Trophoblast cell (in vitro differentiated cells and primary cell): Measurements from ENCODE around the gene KCNJ8.

ENCODE experiments used
- DNase-seq, 2 donors: peaks; one replicate each; pipeline ENCODE4 v3.0.0-alpha.2; 2016
- H2AFZ ChIP-seq: 2 replicates; pipeline ENCODE4 v1.6.1; 2013; ENCODE audit warnings: low read length, moderate library complexity, mild to moderate bottlenecking; ENCODE audit not compliant: insufficient read depth, poor library complexity
- H2AK5ac ChIP-seq: 2 replicates; pipeline ENCODE4 v1.6.1; 2013; ENCODE audit warnings: mild to moderate bottlenecking, low read length
- H2BK120ac ChIP-seq: 2 replicates; pipeline ENCODE4 v1.6.1; 2013; ENCODE audit warnings: low read length, mild to moderate bottlenecking, moderate library complexity; ENCODE audit not compliant: insufficient read depth, poor library complexity
- H2BK12ac ChIP-seq: 2 replicates; pipeline ENCODE4 v1.6.1; 2013; ENCODE audit warnings: mild to moderate bottlenecking, low read length, moderate library complexity
- H2BK5ac ChIP-seq: 2 replicates; pipeline ENCODE4 v1.6.1; 2013; ENCODE audit warnings: low read length, low read depth, moderate library complexity, mild to moderate bottlenecking; ENCODE audit not compliant: poor library complexity
- H3K14ac ChIP-seq: 2 replicates; pipeline ENCODE4 v1.6.1; 2013; ENCODE audit warnings: mild to moderate bottlenecking, low read length
- H3K18ac ChIP-seq: 2 replicates; pipeline ENCODE4 v1.6.1; 2013; ENCODE audit warnings: mild to moderate bottlenecking, low read length
- H3K23ac ChIP-seq: 2 replicates; pipeline ENCODE4 v1.6.1; 2013; ENCODE audit warnings: low read length
- H3K27ac ChIP-seq: 2 replicates; pipeline ENCODE4 v1.5.1; 2013; ENCODE audit warnings: low read depth, mild to moderate bottlenecking, inconsistent platforms, low read length, moderate library complexity
- H3K27me3 ChIP-seq: 2 replicates; pipeline ENCODE4 v1.6.1; 2013; ENCODE audit warnings: inconsistent platforms, mild to moderate bottlenecking, low read length, moderate library complexity; ENCODE audit not compliant: insufficient read depth
- H3K36me3 ChIP-seq, 2 experiments: 1 replicate in 1 of 2; 2 replicates in 1 of 2; pipeline ENCODE4 v1.6.1; 2013; ENCODE audit warnings: low read length in 2 of 2, mild to moderate bottlenecking in 2 of 2, moderate library complexity in 1 of 2; ENCODE audit not compliant: insufficient read depth in 2 of 2, control insufficient read depth in 1 of 2
- H3K4ac ChIP-seq: 2 replicates; pipeline ENCODE4 v1.6.1; 2013; ENCODE audit warnings: low read depth, mild to moderate bottlenecking, low read length, moderate library complexity
- H3K4me1 ChIP-seq, 2 experiments: 1 replicate in 1 of 2; 2 replicates in 1 of 2; pipeline ENCODE4 v1.6.1; 2013; ENCODE audit warnings: low read length in 2 of 2, mild to moderate bottlenecking in 2 of 2, moderate library complexity in 1 of 2; ENCODE audit not compliant: insufficient read depth in 2 of 2, control insufficient read depth in 1 of 2
- H3K4me2 ChIP-seq: 2 replicates; pipeline ENCODE4 v1.6.1; 2013; ENCODE audit warnings: inconsistent platforms, mild to moderate bottlenecking, low read length, moderate library complexity
- H3K4me3 ChIP-seq: 2 replicates; pipeline ENCODE4 v1.5.1; 2013; ENCODE audit warnings: mild to moderate bottlenecking, low read depth, low read length, inconsistent platforms
- H3K79me1 ChIP-seq: one replicate; pipeline ENCODE4 v1.6.1; 2013; ENCODE audit warnings: low read length
- H3K79me2 ChIP-seq: 2 replicates; pipeline ENCODE4 v1.6.1; 2013; ENCODE audit warnings: low read length, mild to moderate bottlenecking; ENCODE audit not compliant: control insufficient read depth, insufficient read depth, poor library complexity
- H3K9ac ChIP-seq: 2 replicates; pipeline ENCODE4 v1.6.1; 2013; ENCODE audit warnings: mild to moderate bottlenecking, low read length
- H3K9me3 ChIP-seq: 2 replicates; pipeline ENCODE4 v1.6.1; 2013; ENCODE audit warnings: low read depth, mild to moderate bottlenecking, control low read depth, inconsistent platforms, low read length; ENCODE audit not compliant: insufficient read depth
- H4K12ac ChIP-seq: 2 replicates; pipeline ENCODE4 v1.6.1; 2013; ENCODE audit warnings: low read depth, mild to moderate bottlenecking, low read length, moderate library complexity
- H4K8ac ChIP-seq: 2 replicates; pipeline ENCODE4 v1.6.1; 2013; ENCODE audit warnings: low read depth, mild to moderate bottlenecking, low read length, moderate library complexity
- H4K91ac ChIP-seq: one replicate; pipeline ENCODE4 v1.6.1; 2013; ENCODE audit warnings: low read depth, mild to moderate bottlenecking, low read length, moderate library complexity
- WGBS: extraction: QIAGEN DNeasy Blood & Tissue Kit; methylation state at CpG from one replicate; pipeline ENCODE4 v1.1.7; 2013; ENCODE audit warnings: missing lambda C conversion rate; ENCODE audit not compliant: insufficient read length, insufficient coverage; ENCODE audit errors: extremely low coverage; 5-methylcytosine and 5-hydroxymethylcytosine counted together

The KCNJ8 gene

GRCh38 chr12:21718403-21718802 is 56.1 kb downstream of the KCNJ8 start:
- DNase-seq = no peak
- Histone ChIP-seq H2BK5ac (no peak overlapping the region), H3K79me2 (no peaks in the 10 kb centered on the region), H3K27me3 (no peaks in the 10 kb centered on the region), H2BK120ac (no peak overlapping the region), H2AK5ac (no peak overlapping the region), H3K36me3 (no peaks in the 10 kb centered on the region), H3K9me3 (no peaks in the 10 kb centered on the region), H4K12ac (no peak overlapping the region), H3K4ac (no peak overlapping the region), H3K14ac (no peak overlapping the region), H4K8ac (no peak overlapping the region), H3K9ac (no peak overlapping the region), H3K79me1 (no peaks in the 10 kb centered on the region), H4K91ac (no peak overlapping the region), H3K27ac (no peak overlapping the region), H2AFZ (no peak overlapping the region), H3K4me2 (no peak overlapping the region), H3K18ac (no peak overlapping the region), H2BK12ac (no peak overlapping the region), H3K23ac (no peak overlapping the region), H3K4me1 (no peaks in the 10 kb centered on the region), H3K4me3 (no peak overlapping the region)
- no CpG with 5 or more reads among the region's 1 CpG for WGBS

- H4K12ac ChIP-seq = no peak overlapping the region
- no peak overlapping the region for H2AFZ ChIP-seq
- no peak overlapping the region for H3K4ac ChIP-seq
- H3K27ac ChIP-seq = no peak overlapping the region
- H2BK12ac ChIP-seq = no peak overlapping the region
- no peaks in the 10 kb centered on the region for H3K27me3 ChIP-seq
- no peaks in the 10 kb centered on the region for H3K9me3 ChIP-seq
- H3K79me1 ChIP-seq = no peaks in the 10 kb centered on the region
- H2BK120ac ChIP-seq = no peak overlapping the region
- H3K9ac ChIP-seq = no peak overlapping the region
- H3K4me2 ChIP-seq = no peak overlapping the region
- no peaks in the 10 kb centered on the region for H3K79me2 ChIP-seq
- H2BK5ac ChIP-seq = no peak overlapping the region
- H3K4me3 ChIP-seq = no peak overlapping the region
- 100% methylated on average over 2 of the region's 5 CpGs for WGBS
- H2AK5ac ChIP-seq = no peak overlapping the region
- no peaks in the 10 kb centered on the region for H3K36me3 ChIP-seq
- no peak overlapping the region for H3K23ac ChIP-seq
- DNase-seq = no peak
- H3K4me1 ChIP-seq = no peaks in the 10 kb centered on the region
- no peak overlapping the region for H3K18ac ChIP-seq
- H4K91ac ChIP-seq = no peak overlapping the region
- H3K14ac ChIP-seq = no peak overlapping the region
- H4K8ac ChIP-seq = no peak overlapping the region
These were observed 56.7 kb downstream of the KCNJ8 start for GRCh38 chr12:21717767-21718166.

GRCh38 chr12:21715386-21715785 is 59.1 kb downstream of the KCNJ8 start:
- Histone ChIP-seq H3K4me2 (no peak overlapping the region), H4K12ac (no peak overlapping the region), H3K79me2 (no peaks in the 10 kb centered on the region), H3K14ac (no peak overlapping the region), H4K8ac (no peak overlapping the region), H3K23ac (no peak overlapping the region), H2AFZ (no peak overlapping the region), H3K27me3 (no peaks in the 10 kb centered on the region), H3K4me1 (no peaks in the 10 kb centered on the region), H3K18ac (no peak overlapping the region), H3K4me3 (no peak overlapping the region), H2BK12ac (no peak overlapping the region), H4K91ac (no peak overlapping the region), H3K36me3 (no peaks in the 10 kb centered on the region), H3K9ac (no peak overlapping the region), H3K27ac (no peak overlapping the region), H3K9me3 (no peaks in the 10 kb centered on the region), H2BK120ac (no peak overlapping the region), H2BK5ac (no peak overlapping the region), H3K79me1 (no peaks in the 10 kb centered on the region), H2AK5ac (no peak overlapping the region), H3K4ac (no peak overlapping the region)
- DNase-seq = no peak
- no CpG with 5 or more reads among the region's 2 CpGs for WGBS
